Body of pancreas (tissue), 4 donors: Measurements from ENCODE around the gene POLR3E.

Experiments
- POLR2A ChIP-seq, 3 donors: fragments of 450-650 bp; IDR thresholded peaks; one replicate each; pipeline ENCODE4 v1.6.1; 2016; ENCODE audit warnings: antibody characterized with exemption in 3 of 3, mild to moderate bottlenecking in 2 of 3
- TF ChIP-seq, protein P1 (sequence below), 7 experiments: fragments of 450-650 bp in 4 of 7; fragments of 200-600 bp in 3 of 7; sonication (generic) in 3 of 7; IDR thresholded peaks; one replicate each; pipeline ENCODE4 v1.5.1; 2016 to 2019; ENCODE audit warnings: antibody characterized with exemption in 7 of 7

DNA sequence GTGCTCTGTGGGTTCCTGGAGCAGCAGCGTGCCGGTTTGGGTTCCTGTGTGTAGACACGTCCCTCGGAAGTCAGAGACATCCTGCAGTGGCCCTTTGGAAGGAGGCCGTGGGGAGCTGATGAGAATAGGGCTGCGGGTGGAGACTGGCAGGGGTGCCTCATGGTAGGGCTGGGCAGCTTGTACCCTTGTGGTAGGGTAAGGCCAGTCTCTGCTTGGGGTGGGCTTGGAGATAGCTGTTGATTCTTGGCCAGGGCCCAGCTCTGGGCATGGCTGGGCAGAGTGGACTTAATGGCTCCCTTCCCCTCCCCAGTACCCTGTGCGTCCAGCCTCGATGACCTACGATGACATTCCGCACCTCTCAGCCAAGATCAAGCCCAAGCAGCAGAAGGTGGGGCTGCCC lies 10.6 kb downstream of the POLR3E start:
- TF ChIP-seq, protein P1, sequence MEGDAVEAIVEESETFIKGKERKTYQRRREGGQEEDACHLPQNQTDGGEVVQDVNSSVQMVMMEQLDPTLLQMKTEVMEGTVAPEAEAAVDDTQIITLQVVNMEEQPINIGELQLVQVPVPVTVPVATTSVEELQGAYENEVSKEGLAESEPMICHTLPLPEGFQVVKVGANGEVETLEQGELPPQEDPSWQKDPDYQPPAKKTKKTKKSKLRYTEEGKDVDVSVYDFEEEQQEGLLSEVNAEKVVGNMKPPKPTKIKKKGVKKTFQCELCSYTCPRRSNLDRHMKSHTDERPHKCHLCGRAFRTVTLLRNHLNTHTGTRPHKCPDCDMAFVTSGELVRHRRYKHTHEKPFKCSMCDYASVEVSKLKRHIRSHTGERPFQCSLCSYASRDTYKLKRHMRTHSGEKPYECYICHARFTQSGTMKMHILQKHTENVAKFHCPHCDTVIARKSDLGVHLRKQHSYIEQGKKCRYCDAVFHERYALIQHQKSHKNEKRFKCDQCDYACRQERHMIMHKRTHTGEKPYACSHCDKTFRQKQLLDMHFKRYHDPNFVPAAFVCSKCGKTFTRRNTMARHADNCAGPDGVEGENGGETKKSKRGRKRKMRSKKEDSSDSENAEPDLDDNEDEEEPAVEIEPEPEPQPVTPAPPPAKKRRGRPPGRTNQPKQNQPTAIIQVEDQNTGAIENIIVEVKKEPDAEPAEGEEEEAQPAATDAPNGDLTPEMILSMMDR (IDR thresholded peaks at IDR 0.05) = no peak
- no peak for TF ChIP-seq POLR2A (IDR thresholded peaks at IDR 0.05)
